Activated CD8-positive, alpha-beta T cell treated with anti-CD3 and anti-CD28 coated beads for 36 hours (primary cell): ENCODE measurements around the gene EVC. TPM values are rescaled to one million over a fixed set of nuclear protein-coding genes. Genes with fewer than 3 reads are reported as not detected.

ENCODE experiments used
- ATAC-seq: fragments of 200-7000 bp; cut with Tn5 transposase; one replicate; pipeline ENCODE4 v1.10.0; 2021; ENCODE audit warnings: mild to moderate bottlenecking, moderate library complexity
- CTCF ChIA-PET: fragments of 350-600 bp; sonication (Branson Sonifier 250); formaldehyde crosslinking; loops from one replicate; lab custom pipeline; 2021; ENCODE audit warnings: antibody characterized with exemption; lab: Charles Lee
- POLR2A ChIA-PET: fragments of 350-600 bp; sonication (Branson Sonifier 250); formaldehyde crosslinking; loops from one replicate; lab custom pipeline; 2021; ENCODE audit warnings: antibody characterized with exemption; lab: Charles Lee
- DNase-seq: peaks from one replicate; pipeline ENCODE4 v3.0.0-alpha.2; 2020
- H3K27ac Mint-ChIP-seq: one replicate; pipeline ENCODE4 v1.8.0; 2021; ENCODE audit warnings: mild to moderate bottlenecking, mixed read lengths
- H3K27me3 Mint-ChIP-seq: one replicate; pipeline ENCODE4 v1.8.0; 2021; ENCODE audit warnings: mixed read lengths
- H3K36me3 Mint-ChIP-seq: one replicate; pipeline ENCODE4 v1.8.0; 2021; ENCODE audit warnings: low read depth, mixed read lengths
- H3K4me1 Mint-ChIP-seq: one replicate; pipeline ENCODE4 v1.8.0; 2021; ENCODE audit warnings: low read depth, mixed read lengths
- H3K4me3 Mint-ChIP-seq: one replicate; pipeline ENCODE4 v1.8.0; 2021; ENCODE audit warnings: mild to moderate bottlenecking, moderate library complexity, mixed read lengths
- H3K9me3 Mint-ChIP-seq: one replicate; pipeline ENCODE4 v1.8.0; 2021; ENCODE audit warnings: mixed read lengths
- CTCF ChIP-seq: fragments of 200-600 bp; IDR thresholded peaks from one replicate; pipeline ENCODE4 v1.8.0; 2022; ENCODE audit warnings: antibody characterized with exemption, mild to moderate bottlenecking
- intact Hi-C: fragments of 100-400 bp; cut with micrococcal nuclease; formaldehyde crosslinking; loops from one replicate; pipeline ENCODE4 v1.10.0; 2022
- total RNA-seq, 2 experiments: library from RNA; stranded (reverse); gene quantifications; one replicate each; pipeline ENCODE4 v1.2.3, GENCODE V29; 2021

EVC gene
- total RNA-seq, 2 experiments from 2014 or later: 2.0 to 2.5 TPM

GRCh38 chr4:5783486-5783885 is 72.5 kb downstream of the EVC start:
- Mint-ChIP-seq H3K27me3 (no peaks in the 10 kb centered on the region), H3K36me3 (no peaks in the 10 kb centered on the region), H3K4me1 (no peaks in the 10 kb centered on the region), H3K9me3 (no peaks in the 10 kb centered on the region), H3K4me3 (no peak overlapping the region), H3K27ac (no peak overlapping the region)
- intact Hi-C loops: no loop called here
- no peak for DNase-seq
- TF ChIP-seq CTCF: no peak
- CTCF ChIA-PET: no interaction called here
- POLR2A ChIA-PET: no interaction called here
- ATAC-seq: no peak

- Mint-ChIP-seq H3K4me1 (no peaks in the 10 kb centered on the region), H3K9me3 (no peaks in the 10 kb centered on the region), H3K27ac (no peak overlapping the region), H3K27me3 (no peaks in the 10 kb centered on the region), H3K36me3 (no peaks in the 10 kb centered on the region), H3K4me3 (no peak overlapping the region)
- intact Hi-C loops: no loop called here
- ChIA-PET POLR2A (no interaction called here), CTCF (no interaction called here)
- no peak for DNase-seq
- ATAC-seq: no peak
- no peak for TF ChIP-seq CTCF
Observed at GRCh38 chr4:5784021-5784420, 73.0 kb downstream of the EVC start.

GRCh38 chr4:5784960-5785611 is 74.1 kb downstream of the EVC start:
- CTCF ChIA-PET: no interaction called here
- Mint-ChIP-seq H3K27me3 (no peaks in the 10 kb centered on the region), H3K4me3 (no peak overlapping the region), H3K27ac (no peak overlapping the region), H3K9me3 (no peaks in the 10 kb centered on the region), H3K4me1 (no peaks in the 10 kb centered on the region), H3K36me3 (no peaks in the 10 kb centered on the region)
- no peak for TF ChIP-seq CTCF
- POLR2A ChIA-PET: no interaction called here
- intact Hi-C loops: no loop called here
- DNase-seq (no peak), ATAC-seq (no peak)

GRCh38 chr4:5785806-5786680 is 75.0 kb downstream of the EVC start:
- no peaks in the 10 kb centered on the region for H3K9me3 Mint-ChIP-seq
- intact Hi-C loops: no loop called here
- ChIA-PET POLR2A (no interaction called here), CTCF (no interaction called here)
- ATAC-seq (no peak), DNase-seq (no peak)
- no peak overlapping the region for H3K4me3 Mint-ChIP-seq
- no peaks in the 10 kb centered on the region for H3K27me3 Mint-ChIP-seq
- no peaks in the 10 kb centered on the region for H3K4me1 Mint-ChIP-seq
- no peaks in the 10 kb centered on the region for H3K36me3 Mint-ChIP-seq
- H3K27ac Mint-ChIP-seq: no peak overlapping the region
- TF ChIP-seq CTCF: no peak

GRCh38 chr4:5787311-5787710 is 76.3 kb downstream of the EVC start:
- TF ChIP-seq CTCF: no peak
- H3K9me3 Mint-ChIP-seq: no peaks in the 10 kb centered on the region
- H3K4me3 Mint-ChIP-seq: no peak overlapping the region
- ChIA-PET POLR2A (no interaction called here), CTCF (no interaction called here)
- H3K27me3 Mint-ChIP-seq: no peaks in the 10 kb centered on the region
- DNase-seq (no peak), ATAC-seq (no peak)
- H3K36me3 Mint-ChIP-seq: no peaks in the 10 kb centered on the region
- intact Hi-C loops: no loop called here
- H3K4me1 Mint-ChIP-seq: no peaks in the 10 kb centered on the region
- no peak overlapping the region for H3K27ac Mint-ChIP-seq
